T-helper 17 cell (primary cell): ENCODE results near the gene ALMS1. TPM values are rescaled to one million over a fixed set of nuclear protein-coding genes. Genes with fewer than 3 reads are reported as not detected.
A peak's percentile ranks its signal among the peaks of the same experiment; 100 is the strongest.

ENCODE experiments used
- ATAC-seq: fragments of 150-1000 bp; cut with Tn5 transposase; 2 replicates; pipeline ENCODE4 v1.10.0; 2021; ENCODE audit warnings: mild to moderate bottlenecking, moderate library complexity
- DNase-seq, 3 donors: peaks; one replicate each; pipeline versions ENCODE4 v3.0.0 to v3.0.0-alpha.2; 2020 to 2021
- H3K9me3 ChIP-seq: one replicate; pipeline ENCODE4 v1.7.0; 2013; ENCODE audit warnings: low read length, mild to moderate bottlenecking; ENCODE audit not compliant: control insufficient read depth, poor library complexity, severe bottlenecking
- H3K27ac Mint-ChIP-seq: one replicate; pipeline ENCODE4 v1.8.0; 2022; ENCODE audit warnings: mild to moderate bottlenecking, moderate library complexity, mixed read lengths
- H3K27me3 Mint-ChIP-seq: one replicate; pipeline ENCODE4 v1.8.0; 2022; ENCODE audit warnings: mixed read lengths
- H3K36me3 Mint-ChIP-seq: one replicate; pipeline ENCODE4 v1.8.0; 2022; ENCODE audit warnings: low read depth, mixed read lengths
- H3K4me1 Mint-ChIP-seq: one replicate; pipeline ENCODE4 v1.8.0; 2022; ENCODE audit warnings: mild to moderate bottlenecking, mixed read lengths
- H3K4me3 Mint-ChIP-seq: one replicate; pipeline ENCODE4 v1.8.0; 2022; ENCODE audit warnings: mild to moderate bottlenecking, moderate library complexity, mixed read lengths
- total RNA-seq, 4 donors: library from RNA in 2 of 4; stranded (reverse) in 2 of 4; gene quantifications; one replicate each; pipeline ENCODE4 v1.2.3 and lab custom pipeline; 2022 to 2026

ALMS1 gene
- total RNA-seq, 2 donors from 2014 or later = 22.3 to 26.6 TPM

DNA sequence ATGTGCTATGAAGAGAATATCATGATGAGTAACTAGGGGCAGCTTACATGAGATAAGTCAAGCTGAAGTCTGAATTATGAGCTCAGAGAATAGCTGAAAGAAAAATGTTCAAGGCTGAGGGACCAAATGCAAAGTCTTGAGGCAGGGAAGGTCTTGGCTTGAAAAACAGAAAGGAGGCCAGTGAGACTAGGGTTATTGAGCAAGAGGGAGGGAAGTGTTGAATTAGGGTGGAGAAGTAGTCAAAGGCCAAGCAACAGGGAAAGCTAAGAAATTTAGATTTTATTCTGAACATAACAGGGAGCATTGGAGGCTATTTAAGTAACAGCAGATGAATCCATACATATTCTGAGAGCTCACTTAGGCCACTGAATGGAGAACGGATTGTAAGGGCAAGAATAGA lies 11.4 kb upstream of the ALMS1 start:
- Mint-ChIP-seq H3K4me1 (no peaks in the 10 kb centered on the region), H3K27me3 (peaks cover 57% of the 10 kb centered on the region), H3K4me3 (no peak overlapping the region), H3K36me3 (peaks cover 2% of the 10 kb centered on the region), H3K27ac (no peak overlapping the region)
- no peak for ATAC-seq
- DNase-seq = no peak
- no peaks in the 10 kb centered on the region for H3K9me3 ChIP-seq

DNA sequence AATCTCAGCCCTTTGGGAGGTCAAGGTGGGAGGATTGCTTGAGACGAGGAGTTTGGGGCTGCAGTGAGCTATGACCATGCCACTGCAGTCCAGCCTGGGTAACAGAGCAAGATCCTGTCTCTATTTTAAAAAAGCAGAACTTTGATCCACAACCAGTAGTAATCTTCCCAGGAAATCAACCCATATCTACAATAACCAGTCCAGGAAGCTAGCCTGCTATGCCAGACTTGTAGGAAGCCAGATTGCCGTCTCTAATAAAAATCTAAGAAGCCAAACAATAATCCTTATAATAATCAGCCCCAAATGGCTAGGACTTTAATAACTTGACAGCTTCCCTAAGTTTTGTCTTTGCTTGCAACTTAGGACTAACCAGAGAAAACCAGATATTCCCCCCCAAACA lies 9.0 kb upstream of the ALMS1 start:
- no peak for DNase-seq
- Mint-ChIP-seq H3K36me3 (peaks cover 2% of the 10 kb centered on the region), H3K27ac (no peak overlapping the region), H3K27me3 (peaks cover 55% of the 10 kb centered on the region), H3K4me3 (no peak overlapping the region), H3K4me1 (no peaks in the 10 kb centered on the region)
- no peaks in the 10 kb centered on the region for H3K9me3 ChIP-seq
- ATAC-seq = no peak

DNA sequence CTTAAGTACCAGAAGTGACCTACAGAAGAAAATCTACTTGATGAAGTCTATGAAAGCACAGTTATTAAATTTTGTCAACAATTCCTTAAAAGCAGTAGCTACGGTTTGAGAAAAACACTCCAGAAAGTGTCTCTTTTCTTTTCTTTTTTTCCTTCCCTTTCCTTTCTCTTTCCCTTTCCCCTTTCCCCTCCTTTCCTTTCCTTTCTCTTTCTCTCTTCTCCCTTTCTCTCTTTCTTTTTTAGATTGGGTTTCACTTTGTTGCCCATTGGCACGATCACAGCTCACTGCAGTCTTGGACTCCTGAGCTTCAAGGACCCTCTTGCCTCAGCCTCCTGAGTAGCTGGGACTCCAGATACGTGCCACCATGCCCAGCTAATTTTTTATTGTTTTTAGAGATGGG lies 2.6 kb upstream of the ALMS1 start:
- no peaks in the 10 kb centered on the region for H3K9me3 ChIP-seq
- Mint-ChIP-seq H3K4me1 (peaks cover 22% of the 10 kb centered on the region), H3K27me3 (peaks cover 11% of the 10 kb centered on the region), H3K36me3 (no peaks in the 10 kb centered on the region), H3K4me3 (no peak overlapping the region), H3K27ac (no peak overlapping the region)
- DNase-seq (no peak), ATAC-seq (no peak)

DNA sequence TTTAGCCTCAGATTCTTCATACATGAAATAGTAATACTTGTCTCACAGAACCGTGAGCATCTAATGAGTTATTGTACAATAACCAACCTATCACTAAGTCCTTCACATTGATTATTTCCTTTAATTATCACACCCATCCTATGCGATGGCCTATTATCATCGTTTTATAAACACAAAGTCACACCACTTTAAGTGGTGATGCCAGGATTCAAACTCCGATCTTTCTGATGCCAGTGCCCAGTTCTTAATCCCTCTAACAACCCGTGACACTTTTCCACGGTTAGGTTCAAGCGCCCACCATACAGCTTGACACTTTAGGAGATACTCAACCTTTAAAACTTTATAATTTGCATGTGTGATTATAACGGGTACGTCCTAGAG lies 523 bp upstream of the ALMS1 start:
- no peak for DNase-seq
- Mint-ChIP-seq H3K36me3 (peaks cover 2% of the 10 kb centered on the region), H3K27ac (peak overlapping the region; percentile 92), H3K27me3 (no peaks in the 10 kb centered on the region), H3K4me3 (peak overlapping the region; percentile 93), H3K4me1 (peaks cover 30% of the 10 kb centered on the region)
- no peaks in the 10 kb centered on the region for H3K9me3 ChIP-seq
- no peak for ATAC-seq

DNA sequence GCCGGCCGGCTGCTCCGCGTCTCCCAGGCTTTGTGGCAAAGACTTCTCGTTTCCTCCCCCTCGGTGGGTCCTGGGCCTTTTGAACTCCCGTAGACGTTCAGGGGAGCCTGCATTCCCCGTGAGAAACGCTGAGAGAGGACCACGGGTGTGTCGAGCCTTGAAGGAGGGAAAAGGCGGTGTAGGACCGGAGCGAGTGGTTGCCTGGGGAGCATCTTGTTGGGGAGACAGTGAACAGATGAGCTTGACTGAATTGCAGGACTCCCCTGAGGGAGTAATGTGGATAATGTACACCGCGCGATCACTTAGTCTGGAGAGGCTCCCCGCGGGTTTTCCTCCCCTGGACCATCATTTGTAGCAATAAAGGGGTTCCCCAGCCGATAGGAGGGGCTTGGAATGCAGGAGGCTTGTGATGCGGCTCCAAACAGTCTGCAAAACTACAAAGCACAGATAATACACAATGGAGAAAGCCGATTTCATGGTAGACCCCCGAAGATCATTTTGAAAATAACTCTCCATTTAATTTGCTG lies 769 bp downstream of the ALMS1 start:
- Mint-ChIP-seq H3K4me3 (peak overlapping the region; percentile 93), H3K4me1 (peaks cover 30% of the 10 kb centered on the region), H3K27me3 (no peaks in the 10 kb centered on the region), H3K36me3 (peaks cover 2% of the 10 kb centered on the region), H3K27ac (peak overlapping the region; percentile 92)
- no peak for DNase-seq
- H3K9me3 ChIP-seq = no peaks in the 10 kb centered on the region
- peak; percentile 9 for ATAC-seq

DNA sequence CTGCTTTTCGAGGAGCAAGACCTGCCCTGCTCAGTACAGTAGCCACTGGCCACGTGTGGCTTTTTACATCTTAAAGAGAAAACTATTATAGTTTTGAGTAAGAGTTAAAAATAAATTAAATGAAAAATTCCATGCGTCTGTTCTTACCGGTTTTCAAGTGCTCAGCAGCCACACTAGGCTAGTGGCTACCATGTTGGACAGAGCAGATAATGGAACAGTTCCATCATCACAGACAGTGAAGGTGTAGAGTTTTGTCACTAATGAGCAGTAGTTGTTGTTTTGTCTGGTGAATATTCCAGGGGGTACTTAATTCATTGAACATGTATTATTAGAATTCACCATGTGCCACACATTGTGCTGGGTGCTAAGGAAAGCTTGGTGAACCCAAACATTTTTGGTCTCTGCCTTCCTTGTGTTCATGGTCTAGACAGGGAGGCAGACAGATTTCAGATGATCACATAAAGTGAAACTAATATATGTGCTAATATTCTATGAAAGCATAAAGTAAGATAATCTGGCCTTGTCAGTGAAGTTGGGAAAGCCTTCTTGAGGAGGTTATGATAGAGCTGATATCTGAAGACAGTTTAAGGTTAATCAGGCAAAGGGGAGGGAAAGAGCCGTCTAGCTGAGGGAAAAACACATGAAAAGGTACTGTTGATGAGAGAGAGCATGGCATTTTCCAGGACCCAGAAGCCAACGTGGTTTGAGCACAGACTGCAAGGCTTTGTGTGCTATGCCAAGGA lies 1.4 kb downstream of the ALMS1 start:
- Mint-ChIP-seq H3K27ac (peak overlapping the region; percentile 92), H3K4me1 (peaks cover 30% of the 10 kb centered on the region), H3K4me3 (peak overlapping the region; percentile 93), H3K36me3 (peaks cover 2% of the 10 kb centered on the region), H3K27me3 (no peaks in the 10 kb centered on the region)
- H3K9me3 ChIP-seq = no peaks in the 10 kb centered on the region
- DNase-seq = no peak
- no peak for ATAC-seq

DNA sequence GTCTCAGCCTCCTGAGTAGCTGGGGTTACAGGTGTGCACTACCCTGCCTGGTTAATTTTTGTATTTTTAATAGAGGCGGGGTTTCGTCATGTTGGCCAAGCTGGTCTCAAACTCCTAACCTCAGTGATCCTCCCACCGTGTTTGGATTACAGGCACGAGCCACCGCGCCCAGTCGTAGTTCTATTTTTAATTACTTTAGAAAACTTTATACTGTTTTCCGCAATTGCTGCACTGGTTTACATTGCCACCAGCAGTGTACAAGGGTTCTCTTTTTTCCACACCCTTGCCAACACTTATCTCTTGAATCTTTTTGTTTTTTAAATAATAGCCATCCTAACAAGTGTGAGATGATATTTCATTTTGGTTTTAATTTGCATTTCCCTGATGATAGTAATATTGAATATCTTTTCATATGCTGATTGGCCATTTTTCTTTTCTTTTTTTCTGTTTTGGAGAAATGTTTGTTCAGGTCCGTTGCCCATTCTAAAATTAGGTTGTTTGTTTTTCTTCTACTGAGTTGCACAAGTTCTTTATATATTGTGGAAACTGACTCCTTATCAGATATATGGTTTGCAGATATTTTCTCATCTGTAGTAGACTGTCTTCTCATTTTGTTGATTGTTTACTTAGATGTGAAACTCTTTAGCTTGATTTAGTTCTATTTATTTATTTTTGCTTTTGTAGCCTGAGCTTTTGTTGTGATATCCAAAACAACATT lies 16.9 kb downstream of the ALMS1 start:
- peaks cover 8% of the 10 kb centered on the region for H3K4me1 Mint-ChIP-seq
- DNase-seq = no peak
- no peak overlapping the region for H3K4me3 Mint-ChIP-seq
- no peak overlapping the region for H3K27ac Mint-ChIP-seq
- ATAC-seq = no peak
- H3K27me3 Mint-ChIP-seq = no peaks in the 10 kb centered on the region
- H3K36me3 Mint-ChIP-seq = no peaks in the 10 kb centered on the region
- no peaks in the 10 kb centered on the region for H3K9me3 ChIP-seq

DNA sequence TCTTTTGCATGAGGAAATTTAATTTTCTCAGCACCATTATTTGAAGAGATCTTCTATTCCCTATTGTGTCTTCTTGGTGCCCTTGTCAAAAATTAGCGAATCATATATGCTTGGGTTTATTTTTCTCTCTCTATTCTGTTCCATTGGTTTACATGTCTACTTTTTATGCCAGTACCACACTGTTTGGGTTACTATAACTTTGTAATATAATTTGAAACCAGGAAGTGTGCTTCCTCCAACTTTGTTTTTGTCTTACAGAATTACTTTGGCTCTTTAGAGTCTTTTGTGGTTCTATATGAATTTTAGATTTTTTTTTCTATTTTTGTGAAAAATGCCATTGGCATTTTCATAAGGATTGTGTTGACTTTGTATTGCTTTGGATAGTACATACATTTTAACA lies 17.6 kb downstream of the ALMS1 start:
- Mint-ChIP-seq H3K27me3 (no peaks in the 10 kb centered on the region), H3K4me1 (peaks cover 5% of the 10 kb centered on the region), H3K4me3 (no peak overlapping the region), H3K36me3 (peaks cover under 1% of the 10 kb centered on the region), H3K27ac (no peak overlapping the region)
- DNase-seq = no peak
- no peaks in the 10 kb centered on the region for H3K9me3 ChIP-seq
- no peak for ATAC-seq

DNA sequence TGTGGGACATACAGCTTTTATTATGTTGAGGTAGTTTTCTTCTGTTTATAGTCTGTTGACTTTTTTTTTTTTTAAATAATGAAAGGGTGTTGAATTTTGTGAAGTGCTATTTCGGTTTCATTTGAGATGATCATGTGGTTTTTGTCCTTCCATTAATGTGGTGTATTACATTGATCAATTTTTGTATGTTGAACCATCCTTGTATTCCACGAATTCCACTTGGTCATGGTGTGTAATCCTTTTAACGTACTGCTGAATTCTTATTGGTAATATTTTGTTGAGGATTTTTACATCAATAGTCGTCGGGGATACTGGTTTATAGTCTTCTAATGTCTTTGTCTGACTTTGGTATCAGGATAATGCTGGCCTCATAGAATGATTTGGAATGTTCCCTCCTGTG lies 18.8 kb downstream of the ALMS1 start:
- no peak overlapping the region for H3K27ac Mint-ChIP-seq
- H3K27me3 Mint-ChIP-seq = no peaks in the 10 kb centered on the region
- peaks cover 4% of the 10 kb centered on the region for H3K4me1 Mint-ChIP-seq
- DNase-seq = no peak
- no peak overlapping the region for H3K4me3 Mint-ChIP-seq
- H3K9me3 ChIP-seq = no peaks in the 10 kb centered on the region
- H3K36me3 Mint-ChIP-seq = peaks cover 2% of the 10 kb centered on the region
- ATAC-seq = no peak

DNA sequence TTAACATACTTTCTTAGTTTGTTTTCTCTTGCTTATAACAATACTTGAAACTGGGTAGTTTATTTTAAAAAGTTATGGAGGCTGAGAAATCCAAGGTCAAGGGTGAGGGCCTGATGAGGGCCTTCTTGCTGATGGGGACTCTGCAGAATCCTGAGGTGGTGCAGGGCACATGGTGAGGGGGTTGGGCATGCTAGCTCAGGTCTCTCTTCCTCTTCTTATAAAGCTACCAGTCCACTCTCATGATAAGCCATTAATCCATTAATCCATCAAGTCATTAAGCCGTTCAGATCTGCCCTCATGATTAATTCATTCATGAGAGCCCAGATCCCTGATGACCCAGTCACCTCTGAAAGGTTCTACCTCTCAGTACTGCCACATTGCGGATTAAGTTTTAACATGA lies 21.4 kb downstream of the ALMS1 start:
- Mint-ChIP-seq H3K4me1 (no peaks in the 10 kb centered on the region), H3K27ac (no peak overlapping the region), H3K36me3 (peaks cover 2% of the 10 kb centered on the region), H3K4me3 (no peak overlapping the region), H3K27me3 (no peaks in the 10 kb centered on the region)
- H3K9me3 ChIP-seq = no peaks in the 10 kb centered on the region
- no peak for DNase-seq
- ATAC-seq = no peak

DNA sequence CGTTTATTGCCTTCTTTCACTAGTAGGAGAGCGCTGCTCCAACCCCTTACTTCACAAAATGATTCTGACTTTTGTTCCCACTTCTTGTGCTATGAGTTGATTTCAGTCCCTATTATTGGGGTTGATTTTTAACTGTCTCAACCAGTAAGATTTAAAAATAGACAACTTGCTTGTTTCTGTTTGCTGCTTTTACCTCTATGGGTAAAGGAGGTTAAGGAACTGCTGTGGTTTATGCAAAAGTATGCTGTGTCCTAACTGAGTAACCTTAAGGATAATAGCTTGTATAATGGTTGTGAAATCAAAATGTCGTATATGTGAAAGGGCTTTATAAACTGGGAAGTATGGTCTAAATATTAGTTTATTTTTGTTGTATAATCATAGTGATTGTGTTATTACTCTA lies 22.6 kb downstream of the ALMS1 start:
- Mint-ChIP-seq H3K27me3 (no peaks in the 10 kb centered on the region), H3K4me1 (peaks cover under 1% of the 10 kb centered on the region), H3K4me3 (no peak overlapping the region), H3K36me3 (peaks cover 2% of the 10 kb centered on the region), H3K27ac (no peak overlapping the region)
- DNase-seq (no peak), ATAC-seq (no peak)
- H3K9me3 ChIP-seq = no peaks in the 10 kb centered on the region

DNA sequence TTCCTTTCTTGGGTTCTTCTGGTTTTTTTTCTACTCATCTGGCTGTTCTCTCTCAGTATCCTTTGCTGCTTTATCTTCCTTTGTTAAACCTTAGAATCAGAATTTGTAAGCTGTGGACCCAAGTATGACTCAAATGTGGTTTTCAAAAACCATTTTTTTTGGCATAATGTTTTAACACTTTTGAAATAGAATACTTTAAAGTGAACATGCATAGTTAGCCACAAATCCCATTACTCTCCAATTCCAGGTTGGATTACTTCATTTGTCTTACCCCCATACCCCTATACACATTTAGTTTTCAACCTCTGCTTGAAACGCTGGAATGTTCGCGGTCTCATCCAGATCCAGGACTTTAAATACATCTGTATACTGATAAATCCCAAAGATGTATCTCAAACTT lies 29.1 kb downstream of the ALMS1 start:
- DNase-seq (no peak), ATAC-seq (no peak)
- H3K9me3 ChIP-seq = no peaks in the 10 kb centered on the region
- Mint-ChIP-seq H3K27me3 (no peaks in the 10 kb centered on the region), H3K4me1 (peaks cover 17% of the 10 kb centered on the region), H3K4me3 (no peak overlapping the region), H3K36me3 (no peaks in the 10 kb centered on the region), H3K27ac (no peak overlapping the region)

DNA sequence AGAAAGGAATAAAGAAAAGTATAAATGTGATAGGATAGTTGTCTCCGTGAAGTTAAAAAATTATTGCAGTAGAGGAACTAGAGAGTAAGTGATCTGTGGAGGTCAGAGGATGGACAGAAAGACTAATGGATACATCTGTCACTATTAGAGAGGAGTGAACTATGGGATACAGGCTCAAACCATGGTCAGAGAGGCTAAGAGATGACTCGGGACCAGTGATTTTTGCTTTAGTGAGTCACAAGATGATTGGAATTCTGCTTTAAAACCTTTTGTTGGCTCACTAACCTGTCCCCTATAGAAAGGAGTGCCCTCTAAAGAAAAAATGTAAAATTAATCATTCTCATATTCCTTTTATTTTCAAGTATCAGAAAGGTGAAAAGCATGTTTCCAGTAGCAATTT lies 30.3 kb downstream of the ALMS1 start:
- no peaks in the 10 kb centered on the region for H3K36me3 Mint-ChIP-seq

DNA sequence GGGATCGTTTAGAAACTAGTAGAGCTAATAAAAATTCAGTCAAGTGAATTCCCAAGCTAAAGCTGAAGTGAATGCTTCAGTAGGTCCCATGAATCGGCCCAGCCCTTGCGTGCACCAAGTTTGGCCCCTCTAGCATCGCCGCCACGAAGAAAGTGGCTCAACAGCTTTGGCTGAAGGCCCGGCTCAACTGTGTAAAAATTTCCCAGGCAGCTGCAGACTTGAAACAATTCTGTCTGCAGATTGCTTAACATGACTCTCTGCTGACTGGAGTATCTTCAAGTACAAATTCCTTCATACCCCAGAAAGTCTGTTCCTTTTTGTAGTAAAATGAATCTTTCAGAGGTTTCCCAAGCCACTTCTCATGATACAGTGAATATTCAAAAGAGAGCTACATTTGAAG lies 32.7 kb downstream of the ALMS1 start:
- H3K9me3 ChIP-seq = no peaks in the 10 kb centered on the region
- Mint-ChIP-seq H3K4me3 (no peak overlapping the region), H3K27me3 (no peaks in the 10 kb centered on the region), H3K27ac (no peak overlapping the region), H3K4me1 (peaks cover 17% of the 10 kb centered on the region), H3K36me3 (peaks cover 2% of the 10 kb centered on the region)
- ATAC-seq = no peak
- DNase-seq = no peak

More for the DNA sequence above, 30.3 kb downstream of the ALMS1 start:
- DNase-seq (no peak), ATAC-seq (no peak)
- Mint-ChIP-seq H3K27me3 (no peaks in the 10 kb centered on the region), H3K27ac (no peak overlapping the region), H3K4me1 (peaks cover 17% of the 10 kb centered on the region), H3K4me3 (no peak overlapping the region)
- no peaks in the 10 kb centered on the region for H3K9me3 ChIP-seq
